ENCODE data around the gene GLIS1. TPM values are rescaled to one million over a fixed set of nuclear protein-coding genes. Genes with fewer than 3 reads are reported as not detected.

Gene GLIS1
- total and polyA plus RNA-seq, 2 experiments from 2014 or later: 0.26 to 0.31 TPM

GRCh38 chr1:53592985-53593757 is 145.8 kb downstream of the GLIS1 start:
- Histone ChIP-seq H3F3A (replicated peaks; ENCODE audit: low read depth) (no peaks in the 10 kb centered on the region), H3K4me3 (no peak overlapping the region), H2AFZ (peak overlapping the region; percentile 95), H3K4me1 (ENCODE audit: insufficient read depth) (peaks cover 7% of the 10 kb centered on the region; the same call in 1 of the 2 replicates), H3K9me2 (ENCODE audit: insufficient read depth) (no peaks in the 10 kb centered on the region), H3K27me3 (ENCODE audit: insufficient read depth) (no peaks in the 10 kb centered on the region), H3K36me3 (ENCODE audit: insufficient read depth) (no peaks in the 10 kb centered on the region), H3K4me2 (no peak overlapping the region), H3K79me2 (replicated peaks; ENCODE audit: insufficient read depth) (no peaks in the 10 kb centered on the region), H3K27ac (ENCODE audit: low read depth) (no peak overlapping the region), H4K20me1 (replicated peaks; ENCODE audit: insufficient read depth) (no peaks in the 10 kb centered on the region)
- Mint-ChIP-seq H3K9me3 (no peaks in the 10 kb centered on the region), H3K27ac (no peak overlapping the region), H3K4me1 (peaks cover 16% of the 10 kb centered on the region; the same call in 2 of the 3 replicates), H3K27me3 (ENCODE audit: insufficient read depth, low read depth, poor library complexity) (peaks cover 13% of the 10 kb centered on the region), H3K36me3 (ENCODE audit: low read depth) (no peaks in the 10 kb centered on the region), H3K4me3 (no peak overlapping the region)
- TF ChIP-seq POLR2AphosphoS5 (IDR thresholded peaks at IDR 0.05; ENCODE audit: low read depth) (no peak), ZNF462 (CRISPR knock-in tag; IDR thresholded peaks at IDR 0.05) (no peak), EZH2phosphoT487 (IDR thresholded peaks at IDR 0.05; ENCODE audit: unreplicated experiment) (no peak), STAT1 (IDR thresholded peaks at IDR 0.05; ENCODE audit: unreplicated experiment) (no peak), REST (IDR thresholded peaks at IDR 0.05; ENCODE audit: unreplicated experiment) (no peak), EZH2 (IDR thresholded peaks at IDR 0.05; ENCODE audit: low read depth, unreplicated experiment) (no peak), ETS1 (IDR thresholded peaks at IDR 0.05) (no peak), CREB1 (CRISPR knock-in tag; IDR thresholded peaks at IDR 0.05; ENCODE audit: low read depth) (no peak), NANOG (IDR thresholded peaks at IDR 0.05; ENCODE audit: borderline replicate concordance) (no peak), ZNF114 (CRISPR knock-in tag; IDR thresholded peaks at IDR 0.05) (no peak)
- TF ChIP-seq, protein P1, sequence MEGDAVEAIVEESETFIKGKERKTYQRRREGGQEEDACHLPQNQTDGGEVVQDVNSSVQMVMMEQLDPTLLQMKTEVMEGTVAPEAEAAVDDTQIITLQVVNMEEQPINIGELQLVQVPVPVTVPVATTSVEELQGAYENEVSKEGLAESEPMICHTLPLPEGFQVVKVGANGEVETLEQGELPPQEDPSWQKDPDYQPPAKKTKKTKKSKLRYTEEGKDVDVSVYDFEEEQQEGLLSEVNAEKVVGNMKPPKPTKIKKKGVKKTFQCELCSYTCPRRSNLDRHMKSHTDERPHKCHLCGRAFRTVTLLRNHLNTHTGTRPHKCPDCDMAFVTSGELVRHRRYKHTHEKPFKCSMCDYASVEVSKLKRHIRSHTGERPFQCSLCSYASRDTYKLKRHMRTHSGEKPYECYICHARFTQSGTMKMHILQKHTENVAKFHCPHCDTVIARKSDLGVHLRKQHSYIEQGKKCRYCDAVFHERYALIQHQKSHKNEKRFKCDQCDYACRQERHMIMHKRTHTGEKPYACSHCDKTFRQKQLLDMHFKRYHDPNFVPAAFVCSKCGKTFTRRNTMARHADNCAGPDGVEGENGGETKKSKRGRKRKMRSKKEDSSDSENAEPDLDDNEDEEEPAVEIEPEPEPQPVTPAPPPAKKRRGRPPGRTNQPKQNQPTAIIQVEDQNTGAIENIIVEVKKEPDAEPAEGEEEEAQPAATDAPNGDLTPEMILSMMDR (conservative IDR thresholded peaks at IDR 0.05; ENCODE audit: low read depth in 2 of 2): no peak
- no peak for ATAC-seq
- DNase-seq (ENCODE audit: low spot score): no peak

Measured in GM23338 (cell line).